ENCODE data around the gene DCBLD1. TPM values are rescaled to one million over a fixed set of nuclear protein-coding genes. Genes with fewer than 3 reads are reported as not detected.

Gene DCBLD1
- total RNA-seq, 4 donors from 2014 or later: 13.5 to 25.9 (median 21.2) TPM

DNA sequence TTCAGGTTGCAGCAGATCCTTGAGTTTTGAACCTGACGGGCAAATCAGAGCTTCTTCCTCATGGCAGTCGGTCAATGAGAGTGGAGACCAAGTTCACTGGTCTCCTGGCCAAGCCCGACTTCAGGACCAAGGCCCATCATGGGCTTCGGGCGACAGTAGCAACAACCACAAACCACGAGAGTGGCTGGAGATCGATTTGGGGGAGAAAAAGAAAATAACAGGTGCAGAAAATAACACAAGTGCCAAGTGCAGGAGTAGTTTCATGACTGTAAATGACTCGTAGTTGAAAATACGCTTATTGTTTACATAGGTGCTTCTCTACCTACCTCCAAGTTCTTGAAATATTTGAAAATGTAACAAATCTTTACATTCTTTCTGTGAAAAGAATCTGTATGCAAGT is 56.1 kb downstream of the DCBLD1 start:
- intact Hi-C loops (cut with DNase I): no loop called here
- no peaks in the 10 kb centered on the region for H3K9me3 ChIP-seq
- WGBS, 2 donors: 93 to 96% methylated on average over 9 of the region's 9 CpGs
- H3K36me3 ChIP-seq: peaks cover 0 to 2% of the 10 kb centered on the region in 2 donors
- H3K4me1 ChIP-seq: no peaks in the 10 kb centered on the region
- DNase-seq: no peak
- no peak for TF ChIP-seq POLR2A (IDR thresholded peaks at IDR 0.05)
- TF ChIP-seq, protein P1, sequence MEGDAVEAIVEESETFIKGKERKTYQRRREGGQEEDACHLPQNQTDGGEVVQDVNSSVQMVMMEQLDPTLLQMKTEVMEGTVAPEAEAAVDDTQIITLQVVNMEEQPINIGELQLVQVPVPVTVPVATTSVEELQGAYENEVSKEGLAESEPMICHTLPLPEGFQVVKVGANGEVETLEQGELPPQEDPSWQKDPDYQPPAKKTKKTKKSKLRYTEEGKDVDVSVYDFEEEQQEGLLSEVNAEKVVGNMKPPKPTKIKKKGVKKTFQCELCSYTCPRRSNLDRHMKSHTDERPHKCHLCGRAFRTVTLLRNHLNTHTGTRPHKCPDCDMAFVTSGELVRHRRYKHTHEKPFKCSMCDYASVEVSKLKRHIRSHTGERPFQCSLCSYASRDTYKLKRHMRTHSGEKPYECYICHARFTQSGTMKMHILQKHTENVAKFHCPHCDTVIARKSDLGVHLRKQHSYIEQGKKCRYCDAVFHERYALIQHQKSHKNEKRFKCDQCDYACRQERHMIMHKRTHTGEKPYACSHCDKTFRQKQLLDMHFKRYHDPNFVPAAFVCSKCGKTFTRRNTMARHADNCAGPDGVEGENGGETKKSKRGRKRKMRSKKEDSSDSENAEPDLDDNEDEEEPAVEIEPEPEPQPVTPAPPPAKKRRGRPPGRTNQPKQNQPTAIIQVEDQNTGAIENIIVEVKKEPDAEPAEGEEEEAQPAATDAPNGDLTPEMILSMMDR (IDR thresholded peaks at IDR 0.05): no peak
- H3K27ac ChIP-seq: no peak overlapping the region
- no peaks in the 10 kb centered on the region for H3K27me3 ChIP-seq
- H3K4me3 ChIP-seq (replicated peaks in 1 of 3): no peak overlapping the region

- H3K4me1 ChIP-seq: no peaks in the 10 kb centered on the region
- no peaks in the 10 kb centered on the region for H3K9me3 ChIP-seq
- H3K4me3 ChIP-seq (replicated peaks in 1 of 3): no peak overlapping the region
- TF ChIP-seq, protein P1 (IDR thresholded peaks at IDR 0.05): no peak
- no peak for TF ChIP-seq POLR2A (IDR thresholded peaks at IDR 0.05)
- peaks cover 2 to 8% of the 10 kb centered on the region in 2 donors for H3K36me3 ChIP-seq
- no peak overlapping the region for H3K27ac ChIP-seq
- no peak for DNase-seq
- intact Hi-C loops (cut with DNase I): loop anchor here (10.0 kb wide), 1 partner anchor 54 kb away; no protein-coding TSS in a partner anchor
- WGBS, 2 donors: 98% methylated on average over 8 of the region's 8 CpGs
- H3K27me3 ChIP-seq: no peaks in the 10 kb centered on the region
Measured at GRCh38 chr6:117540670-117541069, 58.2 kb downstream of the DCBLD1 start.

- 87 to 96% methylated on average over 3 of the region's 3 CpGs for WGBS, 2 donors
- no peak overlapping the region for H3K4me3 ChIP-seq (replicated peaks in 1 of 3)
- peaks cover 5 to 8% of the 10 kb centered on the region in 2 donors for H3K36me3 ChIP-seq
- no peak overlapping the region for H3K27ac ChIP-seq
- TF ChIP-seq, protein P1 (IDR thresholded peaks at IDR 0.05): no peak
- TF ChIP-seq POLR2A (IDR thresholded peaks at IDR 0.05): no peak
- DNase-seq: no peak
- H3K4me1 ChIP-seq: no peaks in the 10 kb centered on the region
- no peaks in the 10 kb centered on the region for H3K9me3 ChIP-seq
- intact Hi-C loops (cut with DNase I): loop anchor here (10.0 kb wide), 1 partner anchor 52 kb away; no protein-coding TSS in a partner anchor
- no peaks in the 10 kb centered on the region for H3K27me3 ChIP-seq
Measured at GRCh38 chr6:117542493-117542892, 60.0 kb downstream of the DCBLD1 start.

DNA sequence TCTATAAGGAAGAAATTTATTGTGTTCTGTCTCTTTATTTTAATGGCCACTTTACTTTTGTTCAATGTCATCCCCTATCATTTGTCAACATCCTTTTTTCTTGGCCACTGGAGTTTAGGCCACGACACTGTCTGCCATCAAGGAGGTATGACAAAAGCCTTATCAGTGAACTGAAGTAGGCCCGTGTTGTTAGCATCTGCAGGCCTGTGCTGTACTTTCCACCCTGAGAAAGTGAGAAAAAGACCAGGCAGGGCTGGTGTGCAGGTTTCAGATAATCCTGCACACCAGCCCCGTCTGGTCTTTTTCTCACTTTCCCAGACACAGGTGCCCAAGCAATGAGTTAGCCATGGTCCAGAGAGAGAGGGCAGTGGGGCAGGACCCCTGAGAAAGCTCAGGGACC is 62.2 kb downstream of the DCBLD1 start:
- TF ChIP-seq, protein P1 (IDR thresholded peaks at IDR 0.05): no peak
- TF ChIP-seq POLR2A (IDR thresholded peaks at IDR 0.05): no peak
- 79 to 84% methylated on average over 3 of the region's 3 CpGs for WGBS, 2 donors
- Histone ChIP-seq H3K36me3 (peaks cover 5 to 8% of the 10 kb centered on the region in 2 donors), H3K9me3 (no peaks in the 10 kb centered on the region), H3K4me3 (replicated peaks in 1 of 3) (no peak overlapping the region), H3K27ac (no peak overlapping the region), H3K27me3 (no peaks in the 10 kb centered on the region), H3K4me1 (peaks cover 8 to 17% of the 10 kb centered on the region in 2 donors)
- intact Hi-C loops (cut with DNase I): loop anchor here (10.0 kb wide), 1 partner anchor 50 kb away; no protein-coding TSS in a partner anchor
- no peak for DNase-seq

DNA sequence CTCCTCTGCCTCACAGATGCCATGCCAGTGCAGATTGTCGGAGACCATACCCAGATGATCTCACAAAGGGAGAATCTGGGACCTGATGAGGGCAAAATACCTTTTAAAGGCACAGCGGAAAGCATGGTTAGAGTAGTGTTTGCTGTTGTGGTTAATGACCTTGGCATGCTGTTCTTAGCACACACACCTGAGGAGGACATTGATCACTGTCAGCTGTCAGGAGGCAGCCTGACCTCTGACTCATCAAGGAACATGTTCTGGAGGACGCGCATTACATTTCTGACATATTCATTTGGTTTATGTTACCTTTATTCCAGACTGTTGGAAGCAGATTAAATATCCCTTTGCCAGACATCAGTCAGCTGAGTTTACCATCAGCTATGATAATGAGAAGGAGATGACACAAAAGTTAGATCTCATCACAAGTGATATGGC is 62.7 kb downstream of the DCBLD1 start:
- H3K27ac ChIP-seq: no peak overlapping the region
- TF ChIP-seq, protein P1 (IDR thresholded peaks at IDR 0.05): no peak
- TF ChIP-seq POLR2A (IDR thresholded peaks at IDR 0.05): no peak
- WGBS, 2 donors: 85 to 96% methylated on average over 4 of the region's 4 CpGs
- DNase-seq: no peak
- H3K36me3 ChIP-seq: peaks cover 5 to 8% of the 10 kb centered on the region in 2 donors
- H3K4me1 ChIP-seq: peaks cover 10 to 22% of the 10 kb centered on the region in 2 donors
- intact Hi-C loops (cut with DNase I): loop anchor here (10.0 kb wide), 1 partner anchor 50 kb away; no protein-coding TSS in a partner anchor
- H3K4me3 ChIP-seq (replicated peaks in 1 of 3): no peak overlapping the region
- H3K27me3 ChIP-seq: no peaks in the 10 kb centered on the region
- no peaks in the 10 kb centered on the region for H3K9me3 ChIP-seq

All from thyroid gland (tissue), 4 donors.